ENCODE measurements around the gene PSMD11.

- TF ChIP-seq CTCF (IDR thresholded peaks at IDR 0.05; ENCODE audit: borderline replicate concordance, extremely low read depth, low read length, poor library complexity, severe bottlenecking) (no peak), EZH2 (IDR thresholded peaks at IDR 0.05; ENCODE audit: borderline replicate concordance, low read depth, low read length, severe bottlenecking) (no peak)
These were observed 51.3 kb downstream of the PSMD11 start for GRCh38 chr17:32495359-32496231.
